Activated naive CD8-positive, alpha-beta T cell treated with anti-CD3 and anti-CD28 coated beads, Interleukin-2, amount 10 ng/mL, durations not matched to agents 7 days and 5 days (primary cell): Measurements from ENCODE around the gene SLC2A14. TPM values are rescaled to one million over a fixed set of nuclear protein-coding genes. Genes with fewer than 3 reads are reported as not detected.
"Not testable (repeated sequence)": the region's sequence is repeated elsewhere in the genome, so short reads cannot be mapped to it uniquely, and the experiment has no call there.

ENCODE experiments used
- ATAC-seq: fragments of 150-1000 bp; cut with Tn5 transposase; one replicate; pipeline ENCODE4 v1.10.0; 2021; ENCODE audit warnings: low read depth, moderate library complexity
- POLR2A ChIA-PET: fragments of 350-600 bp; sonication (Branson Sonifier 250); formaldehyde crosslinking; loops from one replicate; lab custom pipeline; 2021; ENCODE audit warnings: antibody characterized with exemption; lab: Charles Lee
- DNase-seq: peaks from one replicate; pipeline ENCODE4 v3.0.0; 2021
- H3K27ac Mint-ChIP-seq: one replicate; pipeline ENCODE4 v1.8.0; 2022; ENCODE audit warnings: mild to moderate bottlenecking, mixed read lengths
- H3K27me3 Mint-ChIP-seq: one replicate; pipeline ENCODE4 v1.8.0; 2022; ENCODE audit warnings: mild to moderate bottlenecking, moderate library complexity, mixed read lengths
- H3K36me3 Mint-ChIP-seq: one replicate; pipeline ENCODE4 v1.8.0; 2021; ENCODE audit warnings: mild to moderate bottlenecking, mixed read lengths
- H3K4me1 Mint-ChIP-seq: one replicate; pipeline ENCODE4 v1.8.0; 2021; ENCODE audit warnings: mixed read lengths
- H3K4me3 Mint-ChIP-seq: one replicate; pipeline ENCODE4 v1.8.0; 2022; ENCODE audit warnings: mild to moderate bottlenecking, moderate library complexity, mixed read lengths
- H3K9me3 Mint-ChIP-seq: one replicate; pipeline ENCODE4 v1.8.0; 2021; ENCODE audit warnings: mixed read lengths
- total RNA-seq, 2 experiments: library from RNA; stranded (reverse); gene quantifications; one replicate each; pipeline ENCODE4 v1.2.3, GENCODE V29; 2021

SLC2A14 gene
- total RNA-seq, 2 experiments from 2014 or later, result 0.11 TPM; not detected in 1

- ATAC-seq (no peak), DNase-seq (no peak)
- no peaks in the 10 kb centered on the region for H3K36me3 Mint-ChIP-seq
- H3K4me3 Mint-ChIP-seq, result no peak overlapping the region
- H3K4me1 Mint-ChIP-seq, result no peaks in the 10 kb centered on the region
- no peak overlapping the region for H3K27ac Mint-ChIP-seq
- H3K9me3 Mint-ChIP-seq, result no peaks in the 10 kb centered on the region
- H3K27me3 Mint-ChIP-seq, result peaks cover 6% of the 10 kb centered on the region
- POLR2A ChIA-PET, result no interaction called here
Measured at GRCh38 chr12:7797698-7798398, 74.9 kb downstream of the SLC2A14 start.

- H3K27me3 Mint-ChIP-seq, H3K36me3 Mint-ChIP-seq, H3K27ac Mint-ChIP-seq, H3K4me3 Mint-ChIP-seq, H3K9me3 Mint-ChIP-seq, ATAC-seq, H3K4me1 Mint-ChIP-seq, POLR2A ChIA-PET, DNase-seq: not testable (repeated sequence)
Measured at GRCh38 chr12:7797269-7797668, 75.4 kb downstream of the SLC2A14 start.

- Mint-ChIP-seq H3K27me3 (peaks cover 6% of the 10 kb centered on the region), H3K9me3 (no peaks in the 10 kb centered on the region), H3K36me3 (no peaks in the 10 kb centered on the region), H3K4me1 (no peaks in the 10 kb centered on the region), H3K4me3 (no peak overlapping the region), H3K27ac (no peak overlapping the region)
- ATAC-seq, result no peak
- POLR2A ChIA-PET, result no interaction called here
- no peak for DNase-seq
Measured at GRCh38 chr12:7793211-7793610, 79.5 kb downstream of the SLC2A14 start.

GRCh38 chr12:7788884-7789528, 83.7 kb downstream of the SLC2A14 start, which contains the start of gene NANOG:
NANOG (plus strand) TSS chr12:7789402; CDS start chr12:7789615, 213 bp downstream.
- not testable (repeated sequence) for H3K27ac Mint-ChIP-seq, H3K4me3 Mint-ChIP-seq, H3K9me3 Mint-ChIP-seq

GRCh38 chr12:7788294-7788660, 84.4 kb downstream of the SLC2A14 start:
- DNase-seq, result no peak
- no peak for ATAC-seq
- no peaks in the 10 kb centered on the region for H3K4me1 Mint-ChIP-seq
- POLR2A ChIA-PET, result no interaction called here
- H3K4me3 Mint-ChIP-seq, result no peak overlapping the region
- peaks cover 2% of the 10 kb centered on the region for H3K27me3 Mint-ChIP-seq
- no peaks in the 10 kb centered on the region for H3K9me3 Mint-ChIP-seq
- H3K27ac Mint-ChIP-seq, result no peak overlapping the region
- no peaks in the 10 kb centered on the region for H3K36me3 Mint-ChIP-seq

More at GRCh38 chr12:7788884-7789528, 83.7 kb downstream of the SLC2A14 start, which contains the start of gene NANOG:
- H3K27me3 Mint-ChIP-seq, POLR2A ChIA-PET, ATAC-seq, H3K4me1 Mint-ChIP-seq, H3K36me3 Mint-ChIP-seq, DNase-seq: not testable (repeated sequence)

- H3K27me3 Mint-ChIP-seq, result peaks cover 2% of the 10 kb centered on the region
- H3K4me3 Mint-ChIP-seq, result no peak overlapping the region
- no peak overlapping the region for H3K27ac Mint-ChIP-seq
- no peaks in the 10 kb centered on the region for H3K36me3 Mint-ChIP-seq
- no peak for DNase-seq
- no peak for ATAC-seq
- H3K4me1 Mint-ChIP-seq, result no peaks in the 10 kb centered on the region
- POLR2A ChIA-PET, result no interaction called here
- no peaks in the 10 kb centered on the region for H3K9me3 Mint-ChIP-seq
Measured at GRCh38 chr12:7787574-7788293, 85.0 kb downstream of the SLC2A14 start.

- Mint-ChIP-seq H3K27ac (no peak overlapping the region), H3K4me1 (no peaks in the 10 kb centered on the region), H3K36me3 (no peaks in the 10 kb centered on the region), H3K9me3 (no peaks in the 10 kb centered on the region), H3K27me3 (peaks cover 2% of the 10 kb centered on the region), H3K4me3 (no peak overlapping the region)
- DNase-seq (no peak), ATAC-seq (no peak)
- POLR2A ChIA-PET, result no interaction called here
Measured at GRCh38 chr12:7784701-7785100, 88.0 kb downstream of the SLC2A14 start.

GRCh38 chr12:7783433-7783832, 89.3 kb downstream of the SLC2A14 start:
- H3K4me3 Mint-ChIP-seq, ATAC-seq, H3K36me3 Mint-ChIP-seq, DNase-seq, H3K27me3 Mint-ChIP-seq, H3K4me1 Mint-ChIP-seq, H3K27ac Mint-ChIP-seq, POLR2A ChIA-PET, H3K9me3 Mint-ChIP-seq: not testable (repeated sequence)

- Mint-ChIP-seq H3K4me3 (no peak overlapping the region), H3K4me1 (no peaks in the 10 kb centered on the region), H3K9me3 (no peaks in the 10 kb centered on the region), H3K27me3 (peaks cover 2% of the 10 kb centered on the region), H3K36me3 (no peaks in the 10 kb centered on the region), H3K27ac (no peak overlapping the region)
- DNase-seq (no peak), ATAC-seq (no peak)
- POLR2A ChIA-PET, result no interaction called here
Measured at GRCh38 chr12:7782055-7782454, 90.7 kb downstream of the SLC2A14 start.

GRCh38 chr12:7781274-7781673, 91.4 kb downstream of the SLC2A14 start:
- ATAC-seq (no peak), DNase-seq (no peak)
- H3K4me3 Mint-ChIP-seq, result no peak overlapping the region
- H3K27me3 Mint-ChIP-seq, result no peaks in the 10 kb centered on the region
- H3K9me3 Mint-ChIP-seq, result no peaks in the 10 kb centered on the region
- POLR2A ChIA-PET, result no interaction called here
- no peak overlapping the region for H3K27ac Mint-ChIP-seq
- no peaks in the 10 kb centered on the region for H3K36me3 Mint-ChIP-seq
- H3K4me1 Mint-ChIP-seq, result no peaks in the 10 kb centered on the region

- Mint-ChIP-seq H3K36me3 (no peaks in the 10 kb centered on the region), H3K27ac (no peak overlapping the region), H3K27me3 (peaks cover 2% of the 10 kb centered on the region), H3K4me3 (no peak overlapping the region), H3K9me3 (no peaks in the 10 kb centered on the region), H3K4me1 (no peaks in the 10 kb centered on the region)
- POLR2A ChIA-PET, result no interaction called here
- no peak for ATAC-seq
- no peak for DNase-seq
Measured at GRCh38 chr12:7769999-7770398, 102.7 kb downstream of the SLC2A14 start.
